HepG2 (cell line): Measurements from ENCODE around the gene SYNE1. TPM values are rescaled to one million over a fixed set of nuclear protein-coding genes. Genes with fewer than 3 reads are reported as not detected.

Experiments used
- ARNT2 ChIP-seq: sonication (generic); formaldehyde crosslinking; IDR thresholded peaks from 2 replicates; pipeline ENCODE4 v1.8.0; 2022; ENCODE audit warnings: mild to moderate bottlenecking, low read depth, missing genetic modification reagents, moderate library complexity
- RBM22 ChIP-seq: fragments of 200-400 bp; formaldehyde crosslinking; optimal IDR thresholded peaks from 2 replicates; pipeline ENCODE3; 2017; ENCODE audit warnings: mild to moderate bottlenecking, low read length, moderate library complexity
- RELA ChIP-seq: sonication (generic); formaldehyde crosslinking; IDR thresholded peaks from 2 replicates; pipeline ENCODE4 v1.4.0; 2020; ENCODE audit warnings: missing genetic modification reagents
- SIX1 ChIP-seq: sonication (generic); formaldehyde crosslinking; IDR thresholded peaks from 2 replicates; pipeline ENCODE4 v1.4.0; 2020; ENCODE audit warnings: missing genetic modification reagents, borderline replicate concordance
- SMAD9 ChIP-seq: sonication (generic); formaldehyde crosslinking; IDR thresholded peaks from 2 replicates; pipeline ENCODE4 v1.5.1; 2020; ENCODE audit warnings: mild to moderate bottlenecking, missing genetic modification reagents
- ZMYM4 ChIP-seq: sonication (generic); formaldehyde crosslinking; IDR thresholded peaks from 2 replicates; pipeline ENCODE4 v1.8.1; 2023; ENCODE audit warnings: mild to moderate bottlenecking, missing genetic modification reagents
- ZNF34 ChIP-seq: sonication (generic); formaldehyde crosslinking; IDR thresholded peaks from 2 replicates; pipeline ENCODE4 v1.4.0; 2020; ENCODE audit warnings: mild to moderate bottlenecking, missing genetic modification reagents, borderline replicate concordance
- ZNF713 ChIP-seq: sonication (generic); formaldehyde crosslinking; IDR thresholded peaks from 2 replicates; pipeline ENCODE4 v1.4.0; 2020; ENCODE audit warnings: mild to moderate bottlenecking, missing genetic modification reagents
- ZSCAN12 ChIP-seq: sonication (generic); formaldehyde crosslinking; IDR thresholded peaks from 2 replicates; pipeline ENCODE4 v1.9.0; 2021; ENCODE audit warnings: mild to moderate bottlenecking, missing genetic modification reagents
- polyA plus RNA-seq, 8 experiments: library from polyadenylated mRNA; depleted of rRNA in 3 of 8; stranded (reverse) in 7 of 8; unstranded in 1 of 8; fragments of >200 nt; fragmentation: Illumina TruSeq in 4 of 8; extraction: Trizol in 4 of 8; gene quantifications; 2 replicates each; pipeline versions ENCODE4 v1.2.1 to v1.2.3, GENCODE V29; 2011 to 2016; ENCODE audit warnings: low read depth in 4 of 8, missing spikeins in 1 of 8, mixed read lengths in 1 of 8; ENCODE audit not compliant: insufficient read depth in 1 of 8
- total RNA-seq, 5 experiments: library from RNA; depleted of rRNA; stranded (reverse); fragments of >200 nt; fragmentation: Illumina TruSeq; extraction: Trizol; gene quantifications; 2 replicates each; pipeline ENCODE4 v1.2.3, GENCODE V29; 2016; ENCODE audit warnings: low read depth in 1 of 5
- TF ChIP-seq, protein P1 (sequence below): sonication (generic); formaldehyde crosslinking; IDR thresholded peaks from 2 replicates; pipeline ENCODE4 v1.5.1; 2020; ENCODE audit warnings: mild to moderate bottlenecking, missing genetic modification reagents, borderline replicate concordance
- TF ChIP-seq, protein P2 (sequence below): sonication (generic); formaldehyde crosslinking; IDR thresholded peaks from 2 replicates; pipeline ENCODE4 v1.8.0; 2022; ENCODE audit warnings: low read depth, missing genetic modification reagents
- TF ChIP-seq, protein P3 (sequence below): sonication (generic); formaldehyde crosslinking; IDR thresholded peaks from 2 replicates; pipeline ENCODE4 v1.4.0; 2020; ENCODE audit warnings: missing genetic modification reagents, borderline replicate concordance
- TF ChIP-seq, protein P4 (sequence below): IDR thresholded peaks from 2 replicates; pipeline ENCODE4 v1.4.0; 2020; ENCODE audit warnings: mild to moderate bottlenecking, missing genetic modification reagents

Gene SYNE1
- total and polyA plus RNA-seq, 2 of the 13 experiments (the other 11 are each of a cell fraction or from before 2014, with no cell fraction given), result 5.5 to 15.9 TPM

GRCh38 chr6:152143359-152143758, 493.8 kb downstream of the SYNE1 start (continued):
- TF ChIP-seq RBM22 (no peak), ZNF34 (CRISPR knock-in tag) (no peak), ARNT2 (CRISPR knock-in tag) (no peak), SMAD9 (no peak), ZMYM4 (CRISPR knock-in tag) (peak; percentile 30; the same call in 1 of the 2 replicates), SIX1 (CRISPR knock-in tag) (no peak), ZSCAN12 (CRISPR knock-in tag) (no peak), ZNF713 (no peak), RELA (CRISPR knock-in tag) (no peak)
- TF ChIP-seq, protein P1, sequence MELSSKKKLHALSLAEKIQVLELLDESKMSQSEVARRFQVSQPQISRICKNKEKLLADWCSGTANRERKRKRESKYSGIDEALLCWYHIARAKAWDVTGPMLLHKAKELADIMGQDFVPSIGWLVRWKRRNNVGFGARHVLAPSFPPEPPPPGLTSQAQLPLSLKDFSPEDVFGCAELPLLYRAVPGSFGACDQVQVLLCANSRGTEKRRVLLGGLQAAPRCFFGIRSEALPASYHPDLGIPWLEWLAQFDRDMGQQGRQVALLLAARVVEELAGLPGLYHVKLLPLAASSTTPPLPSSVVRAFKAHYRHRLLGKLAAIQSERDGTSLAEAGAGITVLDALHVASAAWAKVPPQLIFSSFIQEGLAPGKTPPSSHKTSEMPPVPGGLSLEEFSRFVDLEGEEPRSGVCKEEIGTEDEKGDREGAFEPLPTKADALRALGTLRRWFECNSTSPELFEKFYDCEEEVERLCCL (CRISPR knock-in tag), result no peak
- TF ChIP-seq, protein P2, sequence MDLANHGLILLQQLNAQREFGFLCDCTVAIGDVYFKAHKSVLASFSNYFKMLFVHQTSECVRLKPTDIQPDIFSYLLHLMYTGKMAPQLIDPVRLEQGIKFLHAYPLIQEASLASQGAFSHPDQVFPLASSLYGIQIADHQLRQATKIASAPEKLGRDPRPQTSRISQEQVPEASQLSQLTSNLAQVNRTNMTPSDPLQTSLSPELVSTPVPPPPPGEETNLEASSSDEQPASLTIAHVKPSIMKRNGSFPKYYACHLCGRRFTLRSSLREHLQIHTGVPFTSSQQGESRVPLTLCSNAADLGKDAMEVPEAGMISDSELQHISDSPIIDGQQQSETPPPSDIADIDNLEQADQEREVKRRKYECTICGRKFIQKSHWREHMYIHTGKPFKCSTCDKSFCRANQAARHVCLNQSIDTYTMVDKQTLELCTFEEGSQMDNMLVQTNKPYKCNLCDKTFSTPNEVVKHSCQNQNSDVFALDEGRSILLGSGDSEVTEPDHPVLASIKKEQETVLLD (CRISPR knock-in tag), result no peak
- TF ChIP-seq, protein P3, sequence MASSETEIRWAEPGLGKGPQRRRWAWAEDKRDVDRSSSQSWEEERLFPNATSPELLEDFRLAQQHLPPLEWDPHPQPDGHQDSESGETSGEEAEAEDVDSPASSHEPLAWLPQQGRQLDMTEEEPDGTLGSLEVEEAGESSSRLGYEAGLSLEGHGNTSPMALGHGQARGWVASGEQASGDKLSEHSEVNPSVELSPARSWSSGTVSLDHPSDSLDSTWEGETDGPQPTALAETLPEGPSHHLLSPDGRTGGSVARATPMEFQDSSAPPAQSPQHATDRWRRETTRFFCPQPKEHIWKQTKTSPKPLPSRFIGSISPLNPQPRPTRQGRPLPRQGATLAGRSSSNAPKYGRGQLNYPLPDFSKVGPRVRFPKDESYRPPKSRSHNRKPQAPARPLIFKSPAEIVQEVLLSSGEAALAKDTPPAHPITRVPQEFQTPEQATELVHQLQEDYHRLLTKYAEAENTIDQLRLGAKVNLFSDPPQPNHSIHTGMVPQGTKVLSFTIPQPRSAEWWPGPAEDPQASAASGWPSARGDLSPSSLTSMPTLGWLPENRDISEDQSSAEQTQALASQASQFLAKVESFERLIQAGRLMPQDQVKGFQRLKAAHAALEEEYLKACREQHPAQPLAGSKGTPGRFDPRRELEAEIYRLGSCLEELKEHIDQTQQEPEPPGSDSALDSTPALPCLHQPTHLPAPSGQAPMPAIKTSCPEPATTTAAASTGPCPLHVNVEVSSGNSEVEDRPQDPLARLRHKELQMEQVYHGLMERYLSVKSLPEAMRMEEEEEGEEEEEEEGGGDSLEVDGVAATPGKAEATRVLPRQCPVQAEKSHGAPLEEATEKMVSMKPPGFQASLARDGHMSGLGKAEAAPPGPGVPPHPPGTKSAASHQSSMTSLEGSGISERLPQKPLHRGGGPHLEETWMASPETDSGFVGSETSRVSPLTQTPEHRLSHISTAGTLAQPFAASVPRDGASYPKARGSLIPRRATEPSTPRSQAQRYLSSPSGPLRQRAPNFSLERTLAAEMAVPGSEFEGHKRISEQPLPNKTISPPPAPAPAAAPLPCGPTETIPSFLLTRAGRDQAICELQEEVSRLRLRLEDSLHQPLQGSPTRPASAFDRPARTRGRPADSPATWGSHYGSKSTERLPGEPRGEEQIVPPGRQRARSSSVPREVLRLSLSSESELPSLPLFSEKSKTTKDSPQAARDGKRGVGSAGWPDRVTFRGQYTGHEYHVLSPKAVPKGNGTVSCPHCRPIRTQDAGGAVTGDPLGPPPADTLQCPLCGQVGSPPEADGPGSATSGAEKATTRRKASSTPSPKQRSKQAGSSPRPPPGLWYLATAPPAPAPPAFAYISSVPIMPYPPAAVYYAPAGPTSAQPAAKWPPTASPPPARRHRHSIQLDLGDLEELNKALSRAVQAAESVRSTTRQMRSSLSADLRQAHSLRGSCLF, result no peak
- TF ChIP-seq, protein P4, sequence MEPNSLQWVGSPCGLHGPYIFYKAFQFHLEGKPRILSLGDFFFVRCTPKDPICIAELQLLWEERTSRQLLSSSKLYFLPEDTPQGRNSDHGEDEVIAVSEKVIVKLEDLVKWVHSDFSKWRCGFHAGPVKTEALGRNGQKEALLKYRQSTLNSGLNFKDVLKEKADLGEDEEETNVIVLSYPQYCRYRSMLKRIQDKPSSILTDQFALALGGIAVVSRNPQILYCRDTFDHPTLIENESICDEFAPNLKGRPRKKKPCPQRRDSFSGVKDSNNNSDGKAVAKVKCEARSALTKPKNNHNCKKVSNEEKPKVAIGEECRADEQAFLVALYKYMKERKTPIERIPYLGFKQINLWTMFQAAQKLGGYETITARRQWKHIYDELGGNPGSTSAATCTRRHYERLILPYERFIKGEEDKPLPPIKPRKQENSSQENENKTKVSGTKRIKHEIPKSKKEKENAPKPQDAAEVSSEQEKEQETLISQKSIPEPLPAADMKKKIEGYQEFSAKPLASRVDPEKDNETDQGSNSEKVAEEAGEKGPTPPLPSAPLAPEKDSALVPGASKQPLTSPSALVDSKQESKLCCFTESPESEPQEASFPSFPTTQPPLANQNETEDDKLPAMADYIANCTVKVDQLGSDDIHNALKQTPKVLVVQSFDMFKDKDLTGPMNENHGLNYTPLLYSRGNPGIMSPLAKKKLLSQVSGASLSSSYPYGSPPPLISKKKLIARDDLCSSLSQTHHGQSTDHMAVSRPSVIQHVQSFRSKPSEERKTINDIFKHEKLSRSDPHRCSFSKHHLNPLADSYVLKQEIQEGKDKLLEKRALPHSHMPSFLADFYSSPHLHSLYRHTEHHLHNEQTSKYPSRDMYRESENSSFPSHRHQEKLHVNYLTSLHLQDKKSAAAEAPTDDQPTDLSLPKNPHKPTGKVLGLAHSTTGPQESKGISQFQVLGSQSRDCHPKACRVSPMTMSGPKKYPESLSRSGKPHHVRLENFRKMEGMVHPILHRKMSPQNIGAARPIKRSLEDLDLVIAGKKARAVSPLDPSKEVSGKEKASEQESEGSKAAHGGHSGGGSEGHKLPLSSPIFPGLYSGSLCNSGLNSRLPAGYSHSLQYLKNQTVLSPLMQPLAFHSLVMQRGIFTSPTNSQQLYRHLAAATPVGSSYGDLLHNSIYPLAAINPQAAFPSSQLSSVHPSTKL (CRISPR knock-in tag), result no peak
